ENCODE results near the gene RNF208. TPM values are rescaled to one million over a fixed set of nuclear protein-coding genes. Genes with fewer than 3 reads are reported as not detected.

Gene RNF208
- total and polyA plus RNA-seq, 2 experiments from 2014 or later, result 1.4 to 5.6 TPM

DNA sequence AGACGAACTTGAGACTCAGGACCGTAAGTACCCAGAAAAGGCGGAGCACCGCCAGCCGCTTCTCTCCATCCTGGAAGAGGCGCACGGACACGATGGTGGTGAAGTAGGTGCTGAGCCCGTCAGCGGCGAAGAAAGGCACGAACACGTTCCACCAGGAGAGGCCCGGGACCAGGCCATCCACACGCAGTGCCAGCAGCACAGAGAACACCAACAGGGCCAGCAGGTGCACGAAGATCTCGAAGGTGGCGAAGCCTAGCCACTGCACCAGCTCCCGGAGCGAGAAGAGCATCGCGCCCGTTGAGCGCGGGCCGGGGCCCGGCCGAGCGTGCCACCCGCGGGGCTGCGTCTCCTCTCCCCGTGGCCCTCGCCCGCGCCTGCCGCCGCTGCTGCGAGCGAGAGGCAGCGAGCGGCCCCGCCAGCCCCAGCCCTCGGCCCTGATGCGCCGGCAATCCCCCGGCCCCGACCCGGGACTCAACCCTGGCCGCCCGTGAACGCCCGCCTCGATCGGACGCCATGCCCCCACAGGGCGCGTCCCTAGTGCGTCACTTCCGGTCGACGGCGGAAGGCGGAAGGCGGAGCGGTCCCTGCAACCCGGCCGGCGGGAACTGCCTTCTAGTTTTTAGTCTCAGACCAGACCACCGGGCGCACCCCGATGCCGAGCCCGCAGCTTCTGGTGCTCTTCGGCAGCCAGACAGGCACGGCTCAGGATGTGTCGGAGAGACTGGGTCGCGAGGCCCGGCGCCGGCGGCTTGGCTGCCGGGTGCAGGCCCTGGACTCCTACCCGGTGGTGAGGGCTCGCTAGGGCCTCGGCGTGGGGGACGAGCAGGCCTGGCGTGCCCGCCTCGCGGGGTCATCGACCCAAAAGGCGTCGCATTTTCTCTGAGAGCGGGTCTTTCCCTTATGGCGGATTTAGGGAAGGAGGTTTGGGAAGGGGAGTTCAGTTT, 16.6 kb downstream of the RNF208 start, which contains the start of the genes NDOR1 and TMEM203:
NDOR1 (plus strand) TSS at position 575 of the 944 bp plus-strand sequence; CDS start at position 653, 78 bp downstream.
TMEM203 (minus strand) TSS at position 523 of the 944 bp plus-strand sequence; CDS start at position 289, 234 bp downstream.
- H3K9me2 ChIP-seq (ENCODE audit: insufficient read depth), result no peaks in the 10 kb centered on the region
- H3K27ac Mint-ChIP-seq, result peak within 1 kb of the TSS; percentile 93
- H3K4me3 Mint-ChIP-seq, result peak within 1 kb of the TSS; percentile 97
- peak; percentile 46 for ATAC-seq
- H3K27me3 Mint-ChIP-seq (ENCODE audit: insufficient read depth, low read depth, poor library complexity), result peaks cover 24% of the 10 kb centered on the region
- peaks cover 42% of the 10 kb centered on the region for H3K79me2 ChIP-seq (replicated peaks; ENCODE audit: insufficient read depth)
- no peaks in the 10 kb centered on the region for H3K36me3 ChIP-seq (ENCODE audit: insufficient read depth)
- no peaks in the 10 kb centered on the region for H3K27me3 ChIP-seq (ENCODE audit: insufficient read depth)
- peak; percentile 97 for DNase-seq (ENCODE audit: low spot score)
- TF ChIP-seq CREB1 (CRISPR knock-in tag; IDR thresholded peaks at IDR 0.05; ENCODE audit: low read depth), result peak; percentile 98
- TF ChIP-seq REST (IDR thresholded peaks at IDR 0.05; ENCODE audit: unreplicated experiment), result no peak
- peak; percentile 86 for TF ChIP-seq POLR2AphosphoS5 (IDR thresholded peaks at IDR 0.05; ENCODE audit: low read depth)
- TF ChIP-seq EZH2 (IDR thresholded peaks at IDR 0.05; ENCODE audit: low read depth, unreplicated experiment), result no peak
- peak; percentile 82 for TF ChIP-seq ETS1 (IDR thresholded peaks at IDR 0.05)
- no peak for TF ChIP-seq CTCF (conservative IDR thresholded peaks at IDR 0.05; ENCODE audit: low read depth in 2 of 2)
- TF ChIP-seq ZNF331 (CRISPR knock-in tag; IDR thresholded peaks at IDR 0.05; ENCODE audit: low read depth), result no peak
- no peak for TF ChIP-seq JUNB (IDR thresholded peaks at IDR 0.05; ENCODE audit: unreplicated experiment)
- TF ChIP-seq ZNF462 (CRISPR knock-in tag; IDR thresholded peaks at IDR 0.05), result no peak
- no peak for TF ChIP-seq NANOG (IDR thresholded peaks at IDR 0.05; ENCODE audit: borderline replicate concordance)
- TF ChIP-seq EZH2phosphoT487 (IDR thresholded peaks at IDR 0.05; ENCODE audit: unreplicated experiment), result no peak
- H3F3A ChIP-seq (replicated peaks; ENCODE audit: low read depth), result peaks cover 21% of the 10 kb centered on the region; the same call in 1 of the 2 replicates
- peak within 1 kb of the TSS; percentile 98 for H3K4me2 ChIP-seq
- H3K9me3 Mint-ChIP-seq, result no peaks in the 10 kb centered on the region
- peak within 1 kb of the TSS; percentile 98 for H3K4me3 ChIP-seq
- peak within 1 kb of the TSS; percentile 80; the same call in 1 of the 2 replicates for H3K27ac ChIP-seq (ENCODE audit: low read depth)
- H2AFZ ChIP-seq, result peak within 1 kb of the TSS; percentile 97; the same call in 1 of the 2 replicates
- peaks cover 28% of the 10 kb centered on the region for H3K36me3 Mint-ChIP-seq (ENCODE audit: low read depth)
- H3K4me1 Mint-ChIP-seq, result peaks cover 30% of the 10 kb centered on the region
- peaks cover 14% of the 10 kb centered on the region for H4K20me1 ChIP-seq (replicated peaks; ENCODE audit: insufficient read depth)
- peaks cover 24% of the 10 kb centered on the region for H3K4me1 ChIP-seq (ENCODE audit: insufficient read depth)

All from GM23338 (cell line).